ENCODE results near the gene PTTG1IP2. TPM values are rescaled to one million over a fixed set of nuclear protein-coding genes. Genes with fewer than 3 reads are reported as not detected.

The PTTG1IP2 gene
- total RNA-seq, 2 donors from 2014 or later = not detected

DNA sequence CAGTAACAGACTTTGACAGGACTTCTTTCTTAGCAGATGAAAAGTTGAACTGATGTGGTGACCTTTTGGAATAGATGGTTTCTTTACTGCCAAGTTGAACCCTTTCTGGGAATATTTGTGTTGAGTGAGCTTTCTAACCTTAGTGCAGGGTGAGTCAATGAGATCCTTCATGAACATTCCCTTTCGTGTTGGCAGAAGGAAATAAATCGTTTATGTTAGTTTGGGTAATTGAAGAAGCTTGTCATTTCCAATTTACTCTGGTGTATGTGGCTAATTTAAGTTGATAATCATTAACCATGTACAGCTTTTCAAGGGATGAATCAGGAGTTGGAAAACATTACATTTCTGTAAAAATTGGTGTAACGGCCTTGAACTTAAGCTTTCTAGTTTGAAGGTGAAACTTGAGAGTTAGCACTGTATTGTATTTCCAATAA lies 43.4 kb downstream of the PTTG1IP2 start:
- no peak for TF ChIP-seq CTCF (conservative IDR thresholded peaks at IDR 0.05)
- no peaks in the 10 kb centered on the region for H3K27me3 Mint-ChIP-seq (ENCODE audit: insufficient read depth)
- no peak overlapping the region for H3K27ac Mint-ChIP-seq
- H3K9ac ChIP-seq (ENCODE audit: extremely low read depth, low read length, poor library complexity, severe bottlenecking) = no peak overlapping the region
- H3K4me1 Mint-ChIP-seq = no peaks in the 10 kb centered on the region
- no peak overlapping the region for H3K4me3 Mint-ChIP-seq
- no peak for DNase-seq
- H3K36me3 ChIP-seq (ENCODE audit: control insufficient read depth, insufficient read depth, low read length) = no peaks in the 10 kb centered on the region
- H3K4me3 ChIP-seq (ENCODE audit: low read length) = no peak overlapping the region
- H3K27ac ChIP-seq (ENCODE audit: low read depth, low read length) = no peak overlapping the region
- no peaks in the 10 kb centered on the region for H3K36me3 Mint-ChIP-seq (ENCODE audit: low read depth)
- no peaks in the 10 kb centered on the region for H3K9me3 Mint-ChIP-seq
- WGBS, 2 experiments (ENCODE audit: insufficient coverage in 1 of 2, insufficient read length in 1 of 2) = 89 to 100% methylated on average over 3 of the region's 3 CpGs
- H3K27me3 ChIP-seq (ENCODE audit: control insufficient read depth, insufficient read depth, low read length, poor library complexity, severe bottlenecking) = no peaks in the 10 kb centered on the region
- H3K4me1 ChIP-seq (ENCODE audit: control insufficient read depth, insufficient read depth, low read length) = no peaks in the 10 kb centered on the region
- no peaks in the 10 kb centered on the region for H3K9me3 ChIP-seq (ENCODE audit: control insufficient read depth, low read length)

DNA sequence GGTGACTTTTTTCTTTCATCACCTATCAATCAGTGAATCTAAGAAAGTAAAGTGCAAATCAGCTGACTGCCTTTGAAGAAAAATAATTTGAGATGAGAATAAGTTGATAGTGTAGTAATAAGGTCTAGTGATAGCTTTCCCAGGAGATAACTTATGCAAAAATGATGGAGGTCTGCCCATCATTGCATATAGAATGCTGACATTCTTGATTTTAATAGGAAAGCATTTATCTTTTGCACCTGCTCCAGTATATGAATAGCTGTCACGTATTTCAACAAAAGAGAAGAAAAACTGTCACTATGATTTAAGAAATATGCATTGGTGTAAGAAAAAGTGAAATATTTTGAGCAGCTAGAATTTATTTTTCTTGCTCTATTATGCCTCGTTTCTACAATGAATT lies 46.8 kb downstream of the PTTG1IP2 start:
- no peak for TF ChIP-seq CTCF (conservative IDR thresholded peaks at IDR 0.05)
- H3K4me3 Mint-ChIP-seq = no peak overlapping the region
- no peak for DNase-seq
- Histone ChIP-seq H3K9ac (ENCODE audit: extremely low read depth, low read length, poor library complexity, severe bottlenecking) (no peak overlapping the region), H3K9me3 (ENCODE audit: control insufficient read depth, low read length) (no peaks in the 10 kb centered on the region), H3K27me3 (ENCODE audit: control insufficient read depth, insufficient read depth, low read length, poor library complexity, severe bottlenecking) (no peaks in the 10 kb centered on the region), H3K4me1 (ENCODE audit: control insufficient read depth, insufficient read depth, low read length) (no peaks in the 10 kb centered on the region), H3K27ac (ENCODE audit: low read depth, low read length) (no peak overlapping the region), H3K36me3 (ENCODE audit: control insufficient read depth, insufficient read depth, low read length) (no peaks in the 10 kb centered on the region), H3K4me3 (ENCODE audit: low read length) (no peak overlapping the region)
- H3K9me3 Mint-ChIP-seq = no peaks in the 10 kb centered on the region
- H3K27me3 Mint-ChIP-seq (ENCODE audit: insufficient read depth) = no peaks in the 10 kb centered on the region
- H3K4me1 Mint-ChIP-seq = no peaks in the 10 kb centered on the region
- WGBS, 2 experiments (ENCODE audit: insufficient coverage in 1 of 2, insufficient read length in 1 of 2) = 83 to 91% methylated on average over 2 of the region's 2 CpGs
- no peak overlapping the region for H3K27ac Mint-ChIP-seq
- no peaks in the 10 kb centered on the region for H3K36me3 Mint-ChIP-seq (ENCODE audit: low read depth)

DNA sequence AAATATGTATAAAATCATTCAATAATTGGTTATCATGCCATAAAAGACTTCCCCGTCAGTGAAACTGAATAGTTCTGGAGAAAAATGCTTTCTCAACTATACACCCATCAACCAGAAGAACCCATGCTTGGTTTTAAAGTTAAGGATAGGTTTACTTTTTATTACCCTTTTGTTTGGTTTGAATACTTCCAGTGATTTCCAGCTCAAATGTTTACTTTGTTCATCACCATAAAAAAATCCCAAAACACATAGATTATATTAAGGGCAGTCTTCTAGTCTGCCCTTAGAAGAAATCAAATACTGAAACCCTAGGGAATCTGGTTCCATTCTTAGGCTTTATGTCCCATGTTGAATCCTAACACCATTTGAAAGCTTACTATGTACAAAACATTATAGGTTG lies 49.2 kb downstream of the PTTG1IP2 start:
- Mint-ChIP-seq H3K27me3 (ENCODE audit: insufficient read depth) (no peaks in the 10 kb centered on the region), H3K36me3 (ENCODE audit: low read depth) (no peaks in the 10 kb centered on the region), H3K9me3 (no peaks in the 10 kb centered on the region), H3K4me1 (no peaks in the 10 kb centered on the region), H3K4me3 (no peak overlapping the region), H3K27ac (no peak overlapping the region)
- Histone ChIP-seq H3K27ac (ENCODE audit: low read depth, low read length) (no peak overlapping the region), H3K27me3 (ENCODE audit: control insufficient read depth, insufficient read depth, low read length, poor library complexity, severe bottlenecking) (no peaks in the 10 kb centered on the region), H3K4me3 (ENCODE audit: low read length) (no peak overlapping the region), H3K9ac (ENCODE audit: extremely low read depth, low read length, poor library complexity, severe bottlenecking) (no peak overlapping the region), H3K36me3 (ENCODE audit: control insufficient read depth, insufficient read depth, low read length) (no peaks in the 10 kb centered on the region), H3K9me3 (ENCODE audit: control insufficient read depth, low read length) (no peaks in the 10 kb centered on the region), H3K4me1 (ENCODE audit: control insufficient read depth, insufficient read depth, low read length) (no peaks in the 10 kb centered on the region)
- no peak for DNase-seq
- WGBS, 2 experiments (ENCODE audit: insufficient coverage in 1 of 2, insufficient read length in 1 of 2) = 83% methylated on average over 1 of the region's 1 CpG; no CpG with 5 or more reads in 1 of the 2 experiments
- no peak for TF ChIP-seq CTCF (conservative IDR thresholded peaks at IDR 0.05)
